Fibroblast of lung (primary cell): ENCODE measurements around the gene PHF2. TPM values are rescaled to one million over a fixed set of nuclear protein-coding genes. Genes with fewer than 3 reads are reported as not detected.

Experiments used
- DNase-seq, 2 donors: peaks; one replicate each; pipeline versions ENCODE4 v3.0.0 to v3.0.0-alpha.2; 2010; ENCODE audit warnings: low read depth in 2 of 2
- H2AFZ ChIP-seq: 2 replicates; pipeline ENCODE4 v1.5.1; 2012; ENCODE audit warnings: low read length, control low read depth, inconsistent platforms
- H3K27ac ChIP-seq: 2 replicates; pipeline ENCODE4 v1.5.1; 2011; ENCODE audit warnings: low read length, control low read depth; ENCODE audit not compliant: insufficient read depth
- H3K27me3 ChIP-seq: 2 replicates; pipeline ENCODE4 v1.5.1; 2011; ENCODE audit warnings: mild to moderate bottlenecking, low read length; ENCODE audit not compliant: control insufficient read depth, insufficient read depth
- H3K36me3 ChIP-seq: 2 replicates; pipeline ENCODE4 v1.5.1; 2011; ENCODE audit warnings: low read length; ENCODE audit not compliant: control insufficient read depth, insufficient read depth
- H3K4me1 ChIP-seq: 2 replicates; pipeline ENCODE4 v1.5.1; 2011; ENCODE audit warnings: low read length; ENCODE audit not compliant: control insufficient read depth, insufficient read depth; ENCODE audit errors: extremely low read depth
- H3K4me2 ChIP-seq: 2 replicates; pipeline ENCODE4 v1.5.1; 2011; ENCODE audit warnings: low read length, control low read depth; ENCODE audit not compliant: insufficient read depth; ENCODE audit errors: extremely low read depth
- H3K4me3 ChIP-seq, 4 experiments: fragments of 200-600 bp in 1 of 4; sonication (generic) in 1 of 4; replicated peaks in 1 of 4; 2 replicates each; pipeline ENCODE4 v1.5.1; 2011 to 2016; ENCODE audit warnings: low read length in 4 of 4, low read depth in 3 of 4, mild to moderate bottlenecking in 3 of 4, control low read depth in 2 of 4, inconsistent platforms in 1 of 4, mixed read lengths in 1 of 4; ENCODE audit not compliant: insufficient read depth in 1 of 4; ENCODE audit errors: control extremely low read depth in 1 of 4
- H3K79me2 ChIP-seq: 2 replicates; pipeline ENCODE4 v1.5.1; 2012; ENCODE audit warnings: mild to moderate bottlenecking, low read length, inconsistent platforms; ENCODE audit not compliant: control insufficient read depth, insufficient read depth
- H3K9ac ChIP-seq: 2 replicates; pipeline ENCODE4 v1.5.1; 2011; ENCODE audit warnings: mild to moderate bottlenecking, low read length, control low read depth; ENCODE audit not compliant: insufficient read depth
- H3K9me3 ChIP-seq: 2 replicates; pipeline ENCODE4 v1.5.1; 2012; ENCODE audit warnings: low read depth, low read length; ENCODE audit not compliant: control insufficient read depth, insufficient read depth
- H4K20me1 ChIP-seq: 2 replicates; pipeline ENCODE4 v1.5.1; 2011; ENCODE audit warnings: low read length; ENCODE audit not compliant: control insufficient read depth, insufficient read depth; ENCODE audit errors: extremely low read depth
- EZH2 ChIP-seq: IDR thresholded peaks from 2 replicates; pipeline ENCODE4 v1.5.1; 2012; ENCODE audit warnings: low read length, control low read depth, mild to moderate bottlenecking; ENCODE audit errors: missing control alignments
- polyA plus RNA-seq, 2 donors: library from polyadenylated mRNA; depleted of rRNA in 1 of 2; stranded (reverse) in 1 of 2; unstranded in 1 of 2; fragments of >200 nt; gene quantifications; 2 replicates each; pipeline ENCODE4 v1.2.1, GENCODE V29; 2011 to 2012; ENCODE audit warnings: missing spikeins in 1 of 2
- total RNA-seq: library from RNA; depleted of rRNA; stranded (reverse); fragments of >200 nt; gene quantifications from 2 replicates; pipeline ENCODE4 v1.2.1, GENCODE V29; 2014
- TF ChIP-seq, protein P1 (sequence below), 2 donors: IDR thresholded peaks in 1 of 2; conservative IDR thresholded peaks in 1 of 2; 1 replicate in 1 of 2; 2 replicates in 1 of 2; pipeline ENCODE4 v1.5.1; 2011 to 2012; ENCODE audit warnings: low read length in 2 of 2, control low read depth in 1 of 2, inconsistent platforms in 1 of 2, low read depth in 1 of 2, mild to moderate bottlenecking in 1 of 2

The PHF2 gene
- total and polyA plus RNA-seq, 2 donors (not counting 1 experiment from before 2014, with no cell fraction given): 9.2 to 13.4 TPM

DNA sequence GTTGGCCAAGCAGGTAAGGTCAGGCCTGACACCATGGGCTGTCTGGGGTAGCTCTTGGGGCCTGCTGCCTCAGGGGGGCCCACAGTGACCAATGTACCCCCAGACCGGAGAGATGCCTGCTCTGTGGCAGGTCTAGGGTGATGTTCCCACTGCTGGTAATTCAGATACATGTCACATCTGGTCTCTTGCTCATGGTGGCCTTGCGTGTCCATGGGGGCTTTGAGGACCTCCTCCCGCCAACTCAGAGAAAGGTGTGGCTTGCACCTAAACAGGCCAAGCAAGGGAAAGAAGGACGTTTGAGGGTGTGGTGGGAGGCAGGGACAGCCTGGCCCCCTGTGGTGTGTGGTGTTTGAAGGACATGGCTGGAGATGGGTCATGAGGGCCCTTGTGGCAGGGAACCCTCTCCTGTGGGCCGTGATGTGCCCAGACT, 75.2 kb downstream of the PHF2 start:
- H4K20me1 ChIP-seq: no peaks in the 10 kb centered on the region
- H3K27ac ChIP-seq: no peak overlapping the region
- H3K4me2 ChIP-seq: no peak overlapping the region
- no peak overlapping the region for H3K9ac ChIP-seq
- H2AFZ ChIP-seq: no peak overlapping the region
- TF ChIP-seq EZH2: no peak
- TF ChIP-seq, protein P1, sequence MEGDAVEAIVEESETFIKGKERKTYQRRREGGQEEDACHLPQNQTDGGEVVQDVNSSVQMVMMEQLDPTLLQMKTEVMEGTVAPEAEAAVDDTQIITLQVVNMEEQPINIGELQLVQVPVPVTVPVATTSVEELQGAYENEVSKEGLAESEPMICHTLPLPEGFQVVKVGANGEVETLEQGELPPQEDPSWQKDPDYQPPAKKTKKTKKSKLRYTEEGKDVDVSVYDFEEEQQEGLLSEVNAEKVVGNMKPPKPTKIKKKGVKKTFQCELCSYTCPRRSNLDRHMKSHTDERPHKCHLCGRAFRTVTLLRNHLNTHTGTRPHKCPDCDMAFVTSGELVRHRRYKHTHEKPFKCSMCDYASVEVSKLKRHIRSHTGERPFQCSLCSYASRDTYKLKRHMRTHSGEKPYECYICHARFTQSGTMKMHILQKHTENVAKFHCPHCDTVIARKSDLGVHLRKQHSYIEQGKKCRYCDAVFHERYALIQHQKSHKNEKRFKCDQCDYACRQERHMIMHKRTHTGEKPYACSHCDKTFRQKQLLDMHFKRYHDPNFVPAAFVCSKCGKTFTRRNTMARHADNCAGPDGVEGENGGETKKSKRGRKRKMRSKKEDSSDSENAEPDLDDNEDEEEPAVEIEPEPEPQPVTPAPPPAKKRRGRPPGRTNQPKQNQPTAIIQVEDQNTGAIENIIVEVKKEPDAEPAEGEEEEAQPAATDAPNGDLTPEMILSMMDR (conservative IDR thresholded peaks at IDR 0.05 in 1 of 2, IDR thresholded peaks at IDR 0.05 in 1 of 2; ENCODE audit: low read depth in 1 of 2, low read length in 2 of 2): no peak
- no peak for DNase-seq
- no peak overlapping the region for H3K4me3 ChIP-seq
- peaks cover 14% of the 10 kb centered on the region for H3K36me3 ChIP-seq
- no peaks in the 10 kb centered on the region for H3K79me2 ChIP-seq
- no peaks in the 10 kb centered on the region for H3K4me1 ChIP-seq
- no peaks in the 10 kb centered on the region for H3K27me3 ChIP-seq
- H3K9me3 ChIP-seq: no peaks in the 10 kb centered on the region

DNA sequence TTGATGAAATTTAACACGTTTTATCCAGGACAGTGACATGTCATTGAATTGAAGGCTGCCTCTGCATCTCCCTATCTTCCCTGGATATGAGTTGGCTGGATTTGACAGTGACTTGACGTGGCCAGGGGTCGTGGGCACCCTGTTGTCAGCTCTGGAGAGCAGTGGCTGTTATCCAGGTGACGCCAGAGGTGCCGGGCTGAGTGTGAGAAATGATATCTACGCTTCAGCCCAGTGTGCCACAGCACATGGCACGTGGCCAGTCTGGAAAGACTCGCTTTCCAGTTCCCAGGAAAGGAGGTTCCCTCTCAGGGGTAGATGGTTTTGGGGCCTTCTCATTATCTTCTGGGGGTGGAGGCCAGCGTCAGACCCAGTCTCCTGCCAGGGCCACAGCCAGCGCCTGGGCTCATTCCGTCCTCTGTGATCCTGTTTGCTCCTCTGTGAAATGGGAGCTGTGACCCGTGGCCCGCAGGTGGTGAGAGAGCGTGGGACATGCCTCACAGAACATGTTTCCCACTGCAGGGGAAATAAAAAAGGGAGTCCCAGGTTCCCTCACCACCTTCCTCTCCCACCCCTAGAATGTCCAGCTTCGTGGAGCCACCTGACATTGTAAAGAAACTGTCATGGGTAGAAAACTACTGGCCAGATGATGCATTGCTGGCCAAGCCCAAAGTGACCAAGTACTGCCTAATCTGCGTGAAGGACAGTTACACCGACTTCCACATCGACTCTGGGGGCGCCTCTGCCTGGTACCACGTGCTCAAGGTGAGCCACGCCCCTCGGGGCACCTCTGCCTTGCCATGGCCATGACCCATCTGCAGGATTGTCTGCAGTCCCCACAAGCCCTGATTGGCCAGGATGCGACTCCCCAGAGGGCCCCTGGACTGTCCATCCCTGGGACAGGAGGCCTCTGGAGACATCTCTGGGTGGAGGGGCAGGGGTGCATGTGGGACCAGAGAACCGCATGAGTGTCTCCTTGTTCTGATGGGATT, 76.5 kb downstream of the PHF2 start:
- H3K9me3 ChIP-seq: no peaks in the 10 kb centered on the region
- H2AFZ ChIP-seq: no peak overlapping the region
- DNase-seq: no peak

DNA sequence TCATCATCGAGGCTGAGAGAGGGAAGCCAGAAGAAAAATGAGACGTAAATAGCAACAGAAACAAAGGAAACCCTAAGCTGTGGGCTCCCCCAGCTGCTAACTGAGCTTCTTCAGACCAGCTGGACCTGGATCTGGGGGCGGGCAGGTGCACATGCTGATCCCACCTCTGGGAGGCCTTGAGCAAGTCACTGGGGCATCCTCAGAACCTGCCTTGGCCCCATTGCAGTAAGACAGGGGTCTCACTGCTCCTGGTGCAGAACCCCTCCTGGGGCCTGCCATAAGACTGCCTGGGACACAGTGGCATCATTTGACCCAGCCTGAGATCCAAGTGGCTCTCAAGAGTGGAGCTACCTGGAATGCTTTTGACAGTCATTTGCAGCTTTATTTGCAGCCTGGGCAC, 77.4 kb downstream of the PHF2 start:
- no peak overlapping the region for H2AFZ ChIP-seq
- H3K9me3 ChIP-seq: no peaks in the 10 kb centered on the region
- H3K4me2 ChIP-seq: no peak overlapping the region
- no peak overlapping the region for H3K27ac ChIP-seq
- peaks cover 14% of the 10 kb centered on the region for H3K36me3 ChIP-seq
- no peaks in the 10 kb centered on the region for H3K4me1 ChIP-seq
- DNase-seq: no peak
- no peak for TF ChIP-seq EZH2
- TF ChIP-seq, protein P1 (conservative IDR thresholded peaks at IDR 0.05 in 1 of 2, IDR thresholded peaks at IDR 0.05 in 1 of 2; ENCODE audit: low read depth in 1 of 2, low read length in 2 of 2): no peak
- no peaks in the 10 kb centered on the region for H3K27me3 ChIP-seq
- H3K9ac ChIP-seq: no peak overlapping the region
- no peaks in the 10 kb centered on the region for H4K20me1 ChIP-seq
- H3K4me3 ChIP-seq: no peak overlapping the region
- H3K79me2 ChIP-seq: no peaks in the 10 kb centered on the region

More for the DNA sequence above, 76.5 kb downstream of the PHF2 start:
- TF ChIP-seq, protein P1 (conservative IDR thresholded peaks at IDR 0.05 in 1 of 2, IDR thresholded peaks at IDR 0.05 in 1 of 2; ENCODE audit: low read depth in 1 of 2, low read length in 2 of 2): no peak
- TF ChIP-seq EZH2: no peak
- Histone ChIP-seq H3K4me2 (no peak overlapping the region), H3K9ac (no peak overlapping the region), H3K4me1 (no peaks in the 10 kb centered on the region), H3K36me3 (peaks cover 14% of the 10 kb centered on the region), H3K4me3 (no peak overlapping the region), H3K79me2 (no peaks in the 10 kb centered on the region), H4K20me1 (no peaks in the 10 kb centered on the region), H3K27me3 (no peaks in the 10 kb centered on the region), H3K27ac (no peak overlapping the region)
